GM12891 (cell line): Measurements from ENCODE around the gene ZNF222. TPM values are rescaled to one million over a fixed set of nuclear protein-coding genes. Genes with fewer than 3 reads are reported as not detected.

ENCODE experiments used
- DNase-seq: peaks from one replicate; pipeline ENCODE4 v3.0.0; 2011; ENCODE audit warnings: low spot score; ENCODE audit not compliant: insufficient read length
- FAIRE-seq: peaks from 2 replicates; lab custom pipeline; 2011; peaks lifted over from hg19 to GRCh38; lab: Jason Lieb, UNC
- PAX5 ChIP-seq: IDR thresholded peaks from 2 replicates; pipeline ENCODE4 v1.6.1; 2011; ENCODE audit warnings: low read length, moderate library complexity, mild to moderate bottlenecking; ENCODE audit not compliant: insufficient read depth, severe bottlenecking
- POLR2A ChIP-seq: IDR thresholded peaks from 2 replicates; pipeline ENCODE4 v1.6.1; 2011; ENCODE audit warnings: low read depth, low read length, control low read depth
- POLR2AphosphoS5 ChIP-seq: IDR thresholded peaks from 2 replicates; pipeline ENCODE4 v1.6.1; 2011; ENCODE audit warnings: low read depth, low read length, control low read depth
- POU2F2 ChIP-seq: IDR thresholded peaks from 2 replicates; pipeline ENCODE4 v1.6.1; 2011; ENCODE audit warnings: low read depth, mild to moderate bottlenecking, control low read depth, low read length, moderate library complexity
- SPI1 ChIP-seq: IDR thresholded peaks from 2 replicates; pipeline ENCODE4 v1.6.1; 2011; ENCODE audit warnings: low read depth, low read length, control low read depth
- TAF1 ChIP-seq: IDR thresholded peaks from 2 replicates; pipeline ENCODE4 v1.6.1; 2011; ENCODE audit warnings: low read depth, low read length, control low read depth
- polyA plus RNA-seq: library from polyadenylated mRNA; unstranded; fragments of >200 nt; gene quantifications from one replicate; pipeline ENCODE4 v1.2.1, GENCODE V29; 2012; ENCODE audit warnings: low read depth, missing spikeins, inconsistent platforms; ENCODE audit not compliant: missing spikeins

Gene ZNF222
- 3.3 TPM for polyA plus RNA-seq

- peak; percentile 55 for TF ChIP-seq SPI1
- TF ChIP-seq TAF1, result no peak
- peak; percentile 21; the same call in 1 of the 2 replicates for TF ChIP-seq POLR2A
- FAIRE-seq, result peak; percentile 66
- DNase-seq, result peak; percentile 33
Measured at GRCh38 chr19:44025217-44025936, at the start of gene ZNF222. Gene ZNF222, plus strand, starts transcription at chr19:44025379. Its CDS starts 58 bp downstream, at chr19:44025437.

- TF ChIP-seq POLR2AphosphoS5, result no peak
- no peak for TF ChIP-seq TAF1
- no peak for TF ChIP-seq SPI1
- TF ChIP-seq POU2F2, result no peak
- TF ChIP-seq POLR2A, result no peak
- TF ChIP-seq PAX5, result no peak
- no peak for FAIRE-seq
- no peak for DNase-seq
Measured at GRCh38 chr19:43976732-43977131, 48.4 kb upstream of the ZNF222 start.

- FAIRE-seq (no peak), DNase-seq (no peak)
- TF ChIP-seq POLR2AphosphoS5, result no peak
- TF ChIP-seq PAX5, result no peak
- TF ChIP-seq POU2F2, result no peak
- TF ChIP-seq TAF1, result no peak
Measured at GRCh38 chr19:43983544-43983911, 41.7 kb upstream of the ZNF222 start.

GRCh38 chr19:43983912-43984686, 41.1 kb upstream of the ZNF222 start, which contains the start of gene ZNF155:
Gene ZNF155, plus strand, starts transcription at chr19:43984188. Its CDS starts 4,356 bp downstream, at chr19:43988544.
- no peak for TF ChIP-seq PAX5
- peak; percentile 52 for TF ChIP-seq SPI1
- TF ChIP-seq POLR2A, result 0 out of 2 replicates have a peak, but pooled peaks have one; percentile 46
- peak; percentile 84 for TF ChIP-seq TAF1
- TF ChIP-seq POU2F2, result peak; percentile 19; the same call in 1 of the 2 replicates
- TF ChIP-seq POLR2AphosphoS5, result no peak
- FAIRE-seq, result peak; percentile 96

GRCh38 chr19:43984687-43985000, 40.5 kb upstream of the ZNF222 start:
- DNase-seq, result no peak
- FAIRE-seq, result no peak

More at GRCh38 chr19:43983912-43984686, 41.1 kb upstream of the ZNF222 start, which contains the start of gene ZNF155:
- DNase-seq, result no peak

GRCh38 chr19:43997631-43998290, 27.4 kb upstream of the ZNF222 start:
- DNase-seq, result no peak
- FAIRE-seq, result no peak
- no peak for TF ChIP-seq POLR2A
- no peak for TF ChIP-seq POU2F2
- no peak for TF ChIP-seq SPI1
- no peak for TF ChIP-seq TAF1
- no peak for TF ChIP-seq POLR2AphosphoS5
- TF ChIP-seq PAX5, result no peak

More at GRCh38 chr19:43984687-43985000, 40.5 kb upstream of the ZNF222 start:
- TF ChIP-seq SPI1 (no peak), POU2F2 (no peak), TAF1 (no peak), PAX5 (no peak), POLR2A (no peak), POLR2AphosphoS5 (no peak)

- FAIRE-seq, result no peak
- no peak for DNase-seq
- TF ChIP-seq PAX5, result no peak
- no peak for TF ChIP-seq TAF1
- no peak for TF ChIP-seq SPI1
- TF ChIP-seq POLR2A, result no peak
- TF ChIP-seq POLR2AphosphoS5, result no peak
- no peak for TF ChIP-seq POU2F2
Measured at GRCh38 chr19:44002212-44002565, 23.0 kb upstream of the ZNF222 start.

GRCh38 chr19:44002566-44003460, 22.4 kb upstream of the ZNF222 start, which contains the start of gene ZNF230:
Gene ZNF230, plus strand, starts transcription at chr19:44002957. Its CDS starts 4,122 bp downstream, at chr19:44007079.
- TF ChIP-seq POLR2AphosphoS5 (peak; percentile 60; the same call in 1 of the 2 replicates), POU2F2 (peak; percentile 11; the same call in 1 of the 2 replicates), POLR2A (no peak; the same call in 1 of the 2 replicates), PAX5 (no peak), SPI1 (peak; percentile 80), TAF1 (peak; percentile 19; the same call in 1 of the 2 replicates)
- DNase-seq (peak; percentile 55), FAIRE-seq (peak; percentile 96)
